Activated CD4-positive, alpha-beta T cell treated with anti-CD3 and anti-CD28 coated beads for 1 hour (primary cell): ENCODE measurements around the gene TCF21.
"Not testable (repeated sequence)": the region's sequence is repeated elsewhere in the genome, so short reads cannot be mapped to it uniquely, and the experiment has no call there.

Experiments
- DNase-seq: peaks from one replicate; pipeline ENCODE4 v3.0.0-alpha.2; 2020

Gene TCF21

DNA sequence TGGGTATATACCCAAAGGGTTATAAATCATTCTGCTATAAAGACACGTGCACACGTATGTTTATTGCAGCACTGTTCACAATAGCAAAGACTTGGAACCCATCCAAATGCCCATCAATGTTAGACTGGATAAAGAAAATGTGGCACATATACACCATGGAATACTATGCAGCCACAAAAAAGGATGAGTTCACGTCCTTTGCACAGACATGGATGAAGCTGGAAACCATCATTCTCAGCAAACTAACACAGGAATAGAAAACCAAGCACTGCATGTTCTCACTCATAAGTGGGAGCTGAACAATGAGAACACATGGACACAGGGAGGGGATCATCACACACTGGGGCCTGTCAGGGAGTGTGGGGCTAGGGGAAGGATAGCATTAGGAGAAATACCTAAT is 47.4 kb downstream of the TCF21 start:
- not testable (repeated sequence) for DNase-seq

GRCh38 chr6:133937909-133938308 is 49.0 kb downstream of the TCF21 start:
- DNase-seq: no peak

GRCh38 chr6:133938533-133938932 is 49.6 kb downstream of the TCF21 start:
- no peak for DNase-seq

DNA sequence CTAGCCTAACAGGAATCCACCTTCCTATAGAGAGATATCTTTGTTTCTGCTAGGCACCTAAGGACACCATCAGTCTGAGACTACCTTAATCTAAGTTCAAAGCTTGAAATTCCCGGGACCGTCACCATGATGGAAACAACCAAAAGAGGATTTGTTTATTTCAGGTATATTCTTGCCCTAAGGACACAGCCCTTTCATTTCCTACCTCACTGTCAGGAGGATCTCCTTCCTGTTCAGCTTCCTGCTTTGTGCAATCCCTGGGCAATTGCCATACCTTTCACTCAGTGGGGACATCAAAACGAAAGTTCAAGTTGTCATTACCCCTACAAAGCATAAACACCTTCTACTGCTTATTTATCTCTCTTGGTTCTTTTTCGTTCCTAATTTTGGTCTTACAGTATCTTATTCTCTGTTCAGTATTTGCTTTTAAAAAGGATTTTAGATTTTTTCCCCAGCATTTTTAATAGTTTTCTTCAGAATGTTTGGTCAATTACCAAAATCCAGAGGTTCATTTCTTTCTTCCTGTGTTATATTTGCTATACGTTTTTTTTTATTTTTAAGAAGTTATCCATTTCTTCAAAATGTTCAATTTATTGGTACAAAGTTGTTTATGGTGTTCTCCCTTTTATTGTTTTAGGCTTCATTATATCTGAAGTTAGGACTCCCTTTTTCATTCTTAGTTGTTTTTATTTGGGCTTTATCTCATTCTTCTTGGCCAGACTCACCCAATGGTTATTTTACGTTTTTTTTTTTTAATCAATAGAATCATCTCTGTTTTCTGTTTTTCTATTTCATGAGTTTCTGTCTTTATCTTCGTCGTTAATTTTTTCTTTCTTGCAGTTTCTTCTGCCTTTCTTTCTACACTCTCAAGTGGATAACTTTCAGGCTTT is 51.1 kb downstream of the TCF21 start:
- DNase-seq: no peak
